Activated T-cell treated with anti-CD3 and anti-CD28 coated beads, Interleukin-2, amount 50 U/mL, for 1 hour (primary cell): ENCODE results near the gene ACTRT2.

Source experiments
- DNase-seq: peaks from one replicate; pipeline ENCODE4 v3.0.0-alpha.2; 2020

ACTRT2 gene

GRCh38 chr1:2983706-2984398 is 37.4 kb upstream of the ACTRT2 start:
- DNase-seq: peak; percentile 10

GRCh38 chr1:2984399-2985061 is 36.7 kb upstream of the ACTRT2 start:
- no peak for DNase-seq

GRCh38 chr1:2985067-2985561 is 36.2 kb upstream of the ACTRT2 start:
- peak; percentile 11 for DNase-seq

GRCh38 chr1:2985694-2986548 is 35.3 kb upstream of the ACTRT2 start:
- no peak for DNase-seq

GRCh38 chr1:2986549-2987305 is 34.5 kb upstream of the ACTRT2 start:
- peak; percentile 11 for DNase-seq

GRCh38 chr1:2987773-2988172 is 33.5 kb upstream of the ACTRT2 start:
- DNase-seq: peak; percentile 5

- no peak for DNase-seq
These were observed 33.0 kb upstream of the ACTRT2 start for GRCh38 chr1:2988256-2988655.

- no peak for DNase-seq
These were observed 32.1 kb upstream of the ACTRT2 start for GRCh38 chr1:2989185-2989584.

GRCh38 chr1:2989976-2990375 is 31.3 kb upstream of the ACTRT2 start:
- peak; percentile 8 for DNase-seq

GRCh38 chr1:2990376-2991115 is 30.7 kb upstream of the ACTRT2 start:
- peak; percentile 11 for DNase-seq

GRCh38 chr1:2991753-2992495 is 29.3 kb upstream of the ACTRT2 start:
- peak; percentile 3 for DNase-seq

- DNase-seq: peak; percentile 2
These were observed 22.7 kb upstream of the ACTRT2 start for GRCh38 chr1:2998503-2999100.

GRCh38 chr1:2999138-2999537 is 22.1 kb upstream of the ACTRT2 start:
- no peak for DNase-seq

GRCh38 chr1:2999571-2999970 is 21.7 kb upstream of the ACTRT2 start:
- peak; percentile 5 for DNase-seq

- DNase-seq: peak; percentile 3
These were observed 21.1 kb upstream of the ACTRT2 start for GRCh38 chr1:3000214-3000613.

- peak; percentile 13 for DNase-seq
These were observed 20.4 kb upstream of the ACTRT2 start for GRCh38 chr1:3000671-3001470.

- peak; percentile 8 for DNase-seq
These were observed 19.6 kb upstream of the ACTRT2 start for GRCh38 chr1:3001471-3002348.

- DNase-seq: peak; percentile 10
These were observed 18.8 kb upstream of the ACTRT2 start for GRCh38 chr1:3002349-3003038.
